HTR-8/SVneo (cell line): ENCODE data around the gene ABCG4.
"Not testable (repeated sequence)": the region's sequence is repeated elsewhere in the genome, so short reads cannot be mapped to it uniquely, and the experiment has no call there.

Experiments used
- DNase-seq: peaks from one replicate; pipeline ENCODE4 v3.0.0; 2011; ENCODE audit warnings: low spot score, mixed read lengths; ENCODE audit not compliant: insufficient read length
- FAIRE-seq: peaks from 2 replicates; lab custom pipeline; 2011; peaks lifted over from hg19 to GRCh38; lab: Jason Lieb, UNC

The ABCG4 gene

DNA sequence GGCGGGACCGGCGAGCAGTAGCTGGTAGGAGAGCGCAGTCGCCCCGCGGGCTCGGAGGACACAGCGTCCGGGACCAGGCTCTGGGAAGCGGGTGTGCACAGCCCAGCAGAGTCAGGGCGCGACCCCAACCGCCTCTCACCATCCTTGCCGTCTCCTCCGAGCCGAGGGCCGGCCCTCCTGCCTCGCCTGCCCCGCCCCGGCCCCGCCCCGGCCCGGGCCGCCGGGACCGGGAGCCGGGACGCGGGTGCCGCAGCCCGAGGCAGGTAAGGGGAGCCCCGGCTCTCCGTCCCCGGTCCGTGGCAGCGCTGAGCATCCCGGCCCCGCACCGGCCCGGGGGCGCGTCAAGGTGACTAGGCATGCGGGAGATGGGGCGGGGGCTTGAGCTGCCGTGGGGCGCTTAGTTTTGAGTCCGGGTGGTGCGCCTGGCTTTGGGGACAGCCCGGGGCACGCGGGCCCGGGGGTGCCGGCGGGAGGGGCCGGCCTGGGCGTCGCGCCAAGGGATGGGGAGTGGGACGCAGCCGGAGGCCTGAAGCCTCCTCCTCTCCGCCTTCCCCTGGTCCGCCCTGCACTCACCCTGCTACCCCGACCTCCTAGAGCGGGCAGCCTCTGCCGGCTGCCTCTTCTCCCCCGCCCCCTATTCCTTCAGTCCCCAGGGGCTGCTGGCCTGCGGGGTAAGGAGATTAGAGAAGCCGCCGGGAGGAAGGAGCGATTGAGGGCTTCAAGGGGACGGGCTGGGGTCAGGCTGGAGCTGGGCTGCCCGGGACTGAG, at the start of gene ABCG4:
TSS of gene ABCG4 (plus strand) at position 35 of the 768 bp plus-strand sequence. CDS start 914 bp downstream, outside the sequence.
- peak; percentile 60 for FAIRE-seq
- DNase-seq: no peak

DNA sequence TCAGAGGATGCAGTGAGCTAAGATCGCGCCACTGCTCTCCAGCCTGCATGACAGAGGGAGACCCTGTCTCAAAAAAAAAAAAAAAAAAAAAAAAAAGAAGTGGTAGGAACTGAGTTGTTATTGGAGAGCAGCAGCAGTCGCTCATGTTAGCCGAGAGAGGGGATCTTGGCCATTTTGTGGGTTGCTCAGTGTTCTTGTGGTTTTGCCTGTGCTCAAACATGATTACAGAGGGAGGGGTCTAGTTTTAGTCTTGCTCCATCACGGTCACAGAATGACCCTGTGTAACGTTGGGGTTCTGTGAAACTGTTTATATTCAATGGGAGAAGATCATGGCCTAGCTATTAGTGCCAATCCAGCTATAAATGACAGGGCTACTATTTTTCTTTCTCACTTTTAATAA, 49.1 kb upstream of the ABCG4 start:
- no peak for DNase-seq
- no peak for FAIRE-seq

DNA sequence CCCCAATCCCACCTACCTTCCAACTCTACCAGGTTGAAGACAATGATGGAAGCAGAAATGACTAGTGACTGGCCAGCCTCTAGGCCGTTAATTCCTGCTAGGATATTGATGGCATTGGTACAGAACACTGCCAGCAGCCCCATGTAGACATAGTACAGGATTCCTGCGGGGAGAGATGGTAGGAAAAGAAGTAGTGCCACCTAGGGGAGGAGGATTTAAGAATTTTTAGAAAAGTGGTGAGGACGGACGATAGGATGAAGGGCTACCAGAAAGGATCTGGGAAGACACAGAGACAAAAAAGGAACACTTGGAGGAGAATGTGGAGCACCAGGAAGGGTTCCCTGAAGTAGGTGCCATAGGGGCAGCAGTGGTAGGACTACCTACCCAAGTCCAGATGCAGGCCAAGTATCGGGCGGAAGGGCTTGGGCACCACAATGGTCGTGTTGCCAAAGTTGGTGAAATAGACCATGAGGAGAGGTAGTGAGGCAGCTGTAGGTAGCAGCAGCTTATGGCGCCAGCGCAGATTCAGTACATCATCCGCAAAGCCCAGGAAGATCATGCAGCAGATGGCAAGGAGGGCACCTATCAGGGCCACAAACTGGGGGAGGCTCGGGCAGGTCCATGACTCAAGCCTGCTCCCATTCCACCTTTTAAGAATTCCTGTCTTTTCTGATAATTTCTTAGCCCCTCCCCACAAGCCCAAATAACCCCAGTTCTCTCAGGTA, 48.4 kb upstream of the ABCG4 start:
- DNase-seq (peak; percentile 35), FAIRE-seq (peak; percentile 20)

- DNase-seq: no peak
- FAIRE-seq: no peak
These were observed 47.7 kb upstream of the ABCG4 start for GRCh38 chr11:119100994-119101758.

DNA sequence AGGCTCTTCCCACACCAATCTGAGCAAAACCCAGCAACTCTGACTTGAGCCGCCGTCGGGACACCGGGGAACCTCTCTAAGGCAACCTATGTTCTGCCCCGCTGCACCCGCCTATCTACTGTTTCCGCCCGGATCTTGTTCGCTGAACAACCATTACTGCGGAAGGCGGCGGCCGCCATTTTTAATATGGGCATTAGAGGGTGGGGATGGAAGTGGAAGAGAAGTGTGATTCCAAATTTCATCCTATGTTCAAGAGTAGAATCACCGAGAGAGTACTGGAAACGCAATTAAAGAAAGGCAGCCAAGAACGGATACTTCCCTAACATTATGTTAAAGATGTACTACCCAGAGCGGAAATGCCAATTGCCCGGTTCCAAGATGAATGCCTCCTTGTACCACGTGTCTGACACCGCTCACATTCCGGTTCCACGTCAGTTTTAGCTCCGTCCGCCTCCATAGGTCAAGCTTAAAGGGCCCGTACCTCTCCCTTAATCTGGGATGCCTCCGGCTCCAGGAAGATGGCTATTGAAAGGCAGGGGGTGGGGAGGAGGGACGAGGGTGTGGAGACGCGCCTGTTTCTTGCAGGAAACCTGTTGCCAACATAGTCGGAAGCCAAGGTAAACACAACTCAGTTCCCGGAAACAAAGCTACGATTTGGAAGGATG, 47.0 kb upstream of the ABCG4 start, which contains the start of gene DPAGT1:
TSS of gene DPAGT1 (minus strand) at position 95 of the 665 bp plus-strand sequence. CDS start 198 bp downstream, outside the sequence.
- FAIRE-seq (peak; percentile 73), DNase-seq (peak; percentile 80)

GRCh38 chr11:119103161-119103664, 45.6 kb upstream of the ABCG4 start:
- not testable (repeated sequence) for FAIRE-seq, DNase-seq

- FAIRE-seq: no peak
- DNase-seq: no peak
These were observed 45.1 kb upstream of the ABCG4 start for GRCh38 chr11:119103793-119104192.

DNA sequence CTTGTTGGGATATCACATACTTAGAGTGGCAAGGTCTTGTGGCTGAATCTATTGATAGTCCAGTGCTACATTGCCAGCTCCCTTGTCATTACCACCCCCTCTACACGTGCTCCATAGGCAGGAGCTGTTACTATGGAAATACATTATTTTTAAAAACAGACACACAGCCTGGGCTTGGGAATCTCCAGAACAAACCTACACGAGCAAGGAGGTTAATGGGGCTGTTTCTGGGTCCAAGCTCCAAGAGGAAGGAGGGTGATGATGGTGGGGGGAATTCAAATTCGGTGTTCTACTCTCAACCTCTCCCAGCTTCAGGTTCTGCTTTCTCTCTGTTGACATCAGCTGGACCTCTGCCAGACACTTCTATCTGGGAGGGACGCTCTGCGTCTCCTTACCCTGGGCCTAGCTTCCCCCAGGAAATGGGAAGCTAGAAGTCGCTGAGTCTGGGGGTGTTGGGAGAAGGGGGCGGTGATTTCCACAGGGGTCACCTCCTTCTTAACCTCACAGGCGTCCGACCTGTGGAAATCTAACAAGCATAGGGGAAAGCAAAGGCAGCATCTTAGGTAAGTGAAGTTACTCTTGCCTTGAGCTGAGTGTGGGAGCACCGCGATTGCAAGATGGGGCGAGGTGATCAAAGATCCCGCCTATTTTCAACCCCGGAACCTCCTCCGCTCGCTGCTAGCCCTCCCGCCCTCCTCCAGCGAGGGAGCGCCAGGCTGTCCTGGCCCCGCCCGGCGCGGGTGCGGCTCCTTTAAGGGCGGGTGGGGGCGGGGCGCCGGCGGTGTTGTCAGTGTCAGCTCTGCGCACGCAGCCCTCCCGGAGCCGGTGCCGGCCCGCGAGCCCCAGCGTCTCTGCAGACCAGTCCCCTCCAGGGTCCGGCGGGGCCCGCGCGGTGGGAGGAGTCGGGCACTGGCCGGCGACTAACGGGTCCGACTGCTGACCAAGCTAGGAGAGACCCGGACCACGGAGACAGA, 42.0 kb upstream of the ABCG4 start, which contains the start of gene C2CD2L:
TSS of gene C2CD2L (plus strand) at position 781 of the 974 bp plus-strand sequence. CDS start 398 bp downstream, outside the sequence.
- DNase-seq (peak; percentile 89), FAIRE-seq (peak; percentile 93)

DNA sequence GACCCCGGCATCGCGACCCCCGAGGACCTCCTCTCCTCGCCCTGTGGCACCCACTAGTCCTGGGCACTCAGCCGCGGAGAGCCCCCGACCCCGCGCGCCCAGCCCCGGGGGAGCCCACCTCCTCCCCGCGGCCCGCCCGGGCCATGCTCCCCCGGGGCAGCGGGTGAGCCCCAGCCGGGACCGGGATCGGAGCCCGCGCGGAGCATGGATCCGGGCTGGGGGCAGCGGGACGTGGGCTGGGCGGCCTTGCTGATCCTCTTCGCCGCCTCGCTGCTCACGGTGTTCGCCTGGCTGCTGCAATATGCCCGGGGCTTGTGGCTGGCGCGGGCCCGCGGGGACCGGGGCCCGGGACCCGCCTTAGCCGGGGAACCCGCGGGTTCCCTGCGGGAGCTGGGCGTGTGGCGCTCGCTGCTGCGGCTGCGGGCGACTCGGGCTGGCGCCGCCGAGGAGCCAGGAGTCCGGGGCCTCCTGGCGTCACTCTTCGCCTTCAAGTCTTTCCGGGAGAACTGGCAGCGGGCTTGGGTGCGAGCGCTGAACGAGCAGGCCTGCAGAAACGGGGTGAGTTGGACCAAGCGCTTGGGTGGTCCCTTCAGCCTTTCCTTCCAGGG, 41.2 kb upstream of the ABCG4 start:
- FAIRE-seq: no peak
- DNase-seq: no peak

GRCh38 chr11:119108146-119108856, 40.6 kb upstream of the ABCG4 start:
- DNase-seq (peak; percentile 45), FAIRE-seq (peak; percentile 79)

GRCh38 chr11:119108857-119109221, 40.0 kb upstream of the ABCG4 start:
- DNase-seq (no peak), FAIRE-seq (no peak)

DNA sequence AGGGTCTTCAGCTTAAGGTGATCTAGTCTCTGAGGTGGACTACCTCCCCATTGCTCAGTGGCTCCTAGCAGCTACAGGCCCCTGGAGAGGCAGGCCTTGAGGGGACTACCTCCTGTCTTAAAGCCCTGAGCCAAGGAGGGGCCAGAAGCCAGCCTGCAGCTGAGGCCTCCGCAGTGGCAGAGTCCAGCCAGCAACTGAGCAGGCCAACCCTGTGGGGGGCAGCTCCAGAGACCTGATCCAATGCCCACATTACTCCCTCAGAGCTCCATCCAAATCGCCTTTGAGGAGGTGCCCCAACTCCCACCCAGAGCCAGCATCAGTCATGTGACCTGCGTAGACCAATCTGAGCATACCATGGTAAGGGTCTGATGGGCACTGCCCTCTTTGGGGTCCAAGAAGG, 39.0 kb upstream of the ABCG4 start:
- no peak for DNase-seq
- no peak for FAIRE-seq

- FAIRE-seq: no peak
- DNase-seq: no peak
These were observed 38.4 kb upstream of the ABCG4 start for GRCh38 chr11:119110439-119110838.

GRCh38 chr11:119111361-119111925, 37.4 kb upstream of the ABCG4 start:
- DNase-seq: no peak
- FAIRE-seq: no peak

DNA sequence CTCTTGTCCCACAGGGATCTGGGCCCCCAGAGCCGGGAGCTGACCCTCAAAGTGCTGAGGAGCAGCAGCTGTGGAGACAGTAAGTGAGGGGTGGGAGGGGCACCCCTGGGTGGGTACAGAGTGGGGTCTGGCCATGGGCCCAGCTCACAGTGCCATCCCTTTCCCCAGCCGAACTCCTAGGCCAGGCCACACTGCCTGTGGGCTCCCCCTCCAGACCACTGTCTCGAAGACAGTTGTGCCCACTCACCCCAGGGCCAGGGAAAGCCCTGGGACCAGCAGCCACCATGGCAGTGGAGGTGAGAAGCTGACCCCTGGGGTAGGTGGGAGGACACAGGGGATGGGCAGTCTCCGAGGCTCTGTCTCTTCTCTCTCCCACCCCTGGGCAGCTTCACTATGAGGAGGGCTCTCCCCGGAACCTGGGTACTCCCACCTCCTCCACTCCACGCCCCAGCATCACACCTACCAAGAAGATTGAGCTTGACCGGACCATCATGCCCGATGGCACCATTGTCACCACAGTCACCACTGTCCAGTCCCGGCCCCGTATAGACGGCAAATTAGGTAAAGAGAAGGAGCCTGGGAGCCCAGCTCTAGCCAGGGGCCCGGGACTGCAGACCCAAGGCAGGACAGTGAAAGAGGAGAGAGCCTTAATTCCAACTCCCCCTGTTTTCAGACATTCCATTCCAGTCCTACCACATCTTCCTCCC, 36.4 kb upstream of the ABCG4 start:
- DNase-seq: no peak
- FAIRE-seq: no peak

DNA sequence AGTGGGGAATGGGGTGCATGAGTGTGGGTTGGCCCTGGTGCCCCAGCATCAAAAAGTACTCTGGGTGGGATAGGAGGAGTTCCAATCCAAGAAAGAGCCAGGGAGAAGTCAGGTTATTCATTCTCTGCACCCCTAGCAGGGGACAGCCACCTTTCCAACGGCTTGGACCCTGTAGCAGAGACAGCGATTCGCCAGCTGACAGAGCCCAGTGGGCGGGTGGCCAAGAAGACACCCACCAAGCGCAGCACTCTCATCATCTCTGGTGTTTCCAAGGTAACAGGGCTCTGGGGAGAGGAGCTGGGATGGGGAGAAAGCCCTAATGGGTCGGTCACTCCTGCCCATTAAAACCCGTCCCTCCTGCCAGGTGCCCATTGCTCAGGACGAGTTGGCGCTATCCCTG, 35.1 kb upstream of the ABCG4 start:
- FAIRE-seq: no peak
- no peak for DNase-seq

- DNase-seq (no peak), FAIRE-seq (no peak)
These were observed 34.5 kb upstream of the ABCG4 start for GRCh38 chr11:119114351-119114750.
